Measurements from ENCODE around the gene YEATS2.
"Not testable (repeated sequence)": the region's sequence is repeated elsewhere in the genome, so short reads cannot be mapped to it uniquely, and the experiment has no call there.

Gene YEATS2

GRCh38 chr3:183774631-183775030, 77.0 kb downstream of the YEATS2 start:
- H3K4me3 ChIP-seq (ENCODE audit: low read depth, low read length) = no peak overlapping the region
- DNase-seq (ENCODE audit: low read depth) = no peak
- TF ChIP-seq CTCF (IDR thresholded peaks at IDR 0.05; ENCODE audit: low read depth, low read length, missing control alignments) = no peak

GRCh38 chr3:183775781-183776180, 78.2 kb downstream of the YEATS2 start:
- no peak overlapping the region for H3K4me3 ChIP-seq (ENCODE audit: low read depth, low read length)
- DNase-seq (ENCODE audit: low read depth) = no peak
- no peak for TF ChIP-seq CTCF (IDR thresholded peaks at IDR 0.05; ENCODE audit: low read depth, low read length, missing control alignments)

GRCh38 chr3:183776451-183776850, 78.9 kb downstream of the YEATS2 start:
- H3K4me3 ChIP-seq (ENCODE audit: low read depth, low read length); DNase-seq (ENCODE audit: low read depth): not testable (repeated sequence)

GRCh38 chr3:183777016-183777618, 79.5 kb downstream of the YEATS2 start:
- no peak for DNase-seq (ENCODE audit: low read depth)
- H3K4me3 ChIP-seq (ENCODE audit: low read depth, low read length) = no peak overlapping the region
- no peak for TF ChIP-seq CTCF (IDR thresholded peaks at IDR 0.05; ENCODE audit: low read depth, low read length, missing control alignments)

- DNase-seq (ENCODE audit: low read depth) = no peak
- TF ChIP-seq CTCF (IDR thresholded peaks at IDR 0.05; ENCODE audit: low read depth, low read length, missing control alignments) = no peak
Observed at GRCh38 chr3:183779896-183780465, 82.4 kb downstream of the YEATS2 start.

GRCh38 chr3:183781246-183781645, 83.6 kb downstream of the YEATS2 start:
- no peak for TF ChIP-seq CTCF (IDR thresholded peaks at IDR 0.05; ENCODE audit: low read depth, low read length, missing control alignments)
- no peak overlapping the region for H3K4me3 ChIP-seq (ENCODE audit: low read depth, low read length)
- no peak for DNase-seq (ENCODE audit: low read depth)

More at GRCh38 chr3:183779896-183780465, 82.4 kb downstream of the YEATS2 start:
- no peak overlapping the region for H3K4me3 ChIP-seq (ENCODE audit: low read depth, low read length)

GRCh38 chr3:183782576-183783276, 85.1 kb downstream of the YEATS2 start:
- no peak for TF ChIP-seq CTCF (IDR thresholded peaks at IDR 0.05; ENCODE audit: low read depth, low read length, missing control alignments)
- H3K4me3 ChIP-seq (ENCODE audit: low read depth, low read length) = no peak overlapping the region
- no peak for DNase-seq (ENCODE audit: low read depth)

- H3K4me3 ChIP-seq (ENCODE audit: low read depth, low read length); DNase-seq (ENCODE audit: low read depth): not testable (repeated sequence)
Observed at GRCh38 chr3:183784503-183784902, 86.9 kb downstream of the YEATS2 start.

Data from GM12864 (cell line).